ENCODE data around the gene METTL5. TPM values are rescaled to one million over a fixed set of nuclear protein-coding genes. Genes with fewer than 3 reads are reported as not detected.
"Not testable (repeated sequence)": the region's sequence is repeated elsewhere in the genome, so short reads cannot be mapped to it uniquely, and the experiment has no call there.

METTL5 gene
- polyA plus RNA-seq, 3 donors, result 48.4 to 53.1 (median 51.9) TPM

DNA sequence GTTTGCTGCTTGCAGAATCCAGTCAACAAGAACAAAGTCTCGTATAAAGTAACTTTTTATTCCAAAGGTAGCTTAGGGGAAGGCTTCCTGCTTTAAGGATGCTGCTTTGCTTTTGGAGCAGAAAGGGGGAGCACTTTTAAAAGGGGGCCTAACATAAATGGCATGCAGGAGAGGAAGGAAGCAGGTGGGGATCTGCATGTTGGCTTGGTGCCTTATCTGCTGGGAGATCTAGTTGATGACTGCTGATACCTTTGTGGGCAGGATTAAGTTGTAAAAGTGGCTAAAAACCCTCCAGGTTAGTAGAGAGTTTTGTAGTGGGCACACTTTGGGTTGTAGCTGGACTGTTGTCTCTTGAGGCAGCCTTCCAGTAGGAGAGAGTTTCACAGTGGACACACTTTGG is 25.0 kb upstream of the METTL5 start:
- DNase-seq (ENCODE audit: extremely low read depth in 1 of 11, low read depth in 9 of 11, low spot score in 4 of 11), result no peak

GRCh38 chr2:169848959-169849693 is 24.4 kb upstream of the METTL5 start:
- DNase-seq (ENCODE audit: extremely low read depth in 1 of 11, low read depth in 9 of 11, low spot score in 4 of 11), result not testable (repeated sequence)

- no peak for DNase-seq (ENCODE audit: extremely low read depth in 1 of 11, low read depth in 9 of 11, low spot score in 4 of 11)
Measured at GRCh38 chr2:169845016-169845415, 20.3 kb upstream of the METTL5 start.

DNA sequence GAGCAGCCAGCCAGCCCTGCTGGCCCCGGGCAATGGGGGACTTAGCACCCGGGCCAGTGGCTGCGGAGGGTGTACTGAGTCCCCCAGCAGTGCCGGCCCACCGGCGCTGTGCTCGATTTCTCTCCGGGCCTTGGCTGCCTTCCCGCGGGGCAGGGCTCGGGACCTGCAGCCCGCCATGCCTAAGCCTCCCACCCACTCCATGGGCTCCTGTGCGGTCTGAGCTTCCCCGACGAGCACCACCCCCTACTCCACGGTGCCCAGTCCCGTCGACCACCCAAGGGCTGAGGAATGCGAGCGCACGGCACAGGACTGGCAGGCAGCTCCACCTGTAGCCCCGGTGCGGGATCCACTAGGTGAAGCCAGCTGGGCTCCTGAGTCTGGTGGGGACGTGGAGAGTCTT is 16.9 kb upstream of the METTL5 start:
- not testable (repeated sequence) for DNase-seq (ENCODE audit: extremely low read depth in 1 of 11, low read depth in 9 of 11, low spot score in 4 of 11)

- DNase-seq (ENCODE audit: extremely low read depth in 1 of 11, low read depth in 9 of 11, low spot score in 4 of 11), result no peak
Measured at GRCh38 chr2:169840747-169841142, 16.0 kb upstream of the METTL5 start.

DNA sequence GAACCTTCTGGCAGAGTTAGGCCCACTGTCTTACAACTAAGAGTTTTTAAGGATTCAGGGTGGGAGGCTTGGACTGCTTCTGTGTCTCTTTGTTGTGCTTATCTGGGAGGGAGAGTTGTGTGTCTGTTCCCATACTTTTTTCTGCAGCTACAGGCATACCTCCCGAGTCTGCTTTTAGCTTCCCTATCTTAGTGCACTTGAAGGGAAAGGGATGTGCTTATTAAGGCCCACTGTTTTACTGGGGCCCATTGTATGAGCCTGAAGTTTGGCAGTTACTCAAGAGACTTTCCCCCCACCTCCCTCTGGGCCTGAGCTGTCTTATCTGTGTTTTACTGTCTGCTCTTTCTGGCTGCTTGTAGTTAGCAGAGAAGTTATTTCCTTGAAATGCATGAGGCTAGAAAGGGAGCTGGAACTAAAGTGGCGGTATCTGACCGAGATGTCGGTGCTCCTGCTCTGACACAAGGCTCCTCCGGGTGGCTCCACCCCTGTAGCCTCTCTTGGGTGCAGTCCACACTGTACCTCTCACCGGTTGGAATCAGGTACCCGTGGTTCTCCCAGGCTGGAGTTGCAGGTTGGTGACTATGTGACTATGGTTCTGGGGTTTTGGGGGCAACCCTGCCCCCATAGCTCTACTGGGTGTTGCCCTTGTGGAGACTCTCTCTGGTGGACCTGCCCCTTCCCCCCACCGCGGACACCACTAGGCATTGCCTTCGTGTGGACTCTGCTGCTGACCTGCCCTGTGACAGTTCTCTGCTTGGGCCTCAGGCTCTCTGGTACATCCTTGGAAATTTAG is 15.4 kb upstream of the METTL5 start:
- peak in 1 of 11 donors; percentile 13 for DNase-seq (ENCODE audit: extremely low read depth in 1 of 11, low read depth in 9 of 11, low spot score in 4 of 11)

- DNase-seq (ENCODE audit: extremely low read depth in 1 of 11, low read depth in 9 of 11, low spot score in 4 of 11), result no peak
Measured at GRCh38 chr2:169838743-169839489, 14.2 kb upstream of the METTL5 start.

DNA sequence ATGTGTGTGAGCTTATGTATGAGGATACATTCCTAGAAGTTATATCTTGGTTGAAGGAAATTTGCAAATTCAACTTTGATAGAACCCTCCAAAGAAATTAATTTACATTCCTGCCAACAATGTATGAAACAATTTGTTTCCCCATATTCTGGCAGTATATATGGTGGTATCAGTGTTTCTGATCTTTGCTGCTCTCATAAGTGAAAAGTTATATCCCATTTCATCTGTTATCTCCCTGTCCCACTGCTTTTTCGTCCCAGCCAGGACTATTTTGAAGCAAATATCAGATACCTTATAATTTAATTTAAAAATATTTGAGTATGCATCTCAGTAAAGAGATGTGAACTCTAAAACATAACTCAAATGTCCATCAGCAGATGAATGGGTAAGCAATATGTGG is 9.7 kb upstream of the METTL5 start:
- no peak for DNase-seq (ENCODE audit: extremely low read depth in 1 of 11, low read depth in 9 of 11, low spot score in 4 of 11)

DNA sequence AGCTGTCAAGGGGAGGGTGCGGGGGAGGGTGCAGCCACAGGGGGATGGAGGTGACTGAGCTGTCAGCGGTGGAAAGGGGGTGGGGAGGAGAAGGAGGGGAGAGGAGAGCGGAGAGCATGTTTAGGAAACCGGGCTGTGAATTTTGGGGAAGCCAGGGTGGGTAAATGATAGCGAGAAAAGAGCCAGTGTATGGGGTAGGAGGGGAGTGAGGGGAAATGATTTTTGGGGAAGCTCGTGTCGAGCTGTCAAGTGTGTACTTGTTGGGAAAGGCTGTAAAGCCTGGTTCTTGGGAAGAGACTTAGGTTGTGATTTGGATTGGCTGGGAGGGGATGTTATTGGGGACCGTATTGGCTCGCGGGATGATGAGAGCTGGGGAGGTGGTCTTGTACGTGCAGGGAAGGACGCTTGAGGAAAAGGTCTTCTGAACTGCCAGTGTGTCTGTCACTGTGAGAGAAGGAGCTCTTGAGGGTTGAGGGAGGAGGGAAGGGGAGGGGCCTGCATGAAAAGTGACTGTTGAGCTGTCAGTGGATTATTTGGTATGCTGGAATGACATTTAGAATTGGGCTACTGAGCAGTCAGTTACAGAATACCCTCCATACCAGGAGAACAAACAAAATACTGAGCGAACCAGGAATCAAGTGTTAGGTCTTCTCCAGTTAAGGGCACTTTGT is 3.6 kb upstream of the METTL5 start:
- DNase-seq (ENCODE audit: extremely low read depth in 1 of 11, low read depth in 9 of 11, low spot score in 4 of 11), result peak in 5 of 11 donors; percentile 13 to 31 (median 23)

- peak; percentile 78 to 92 (median 89) for DNase-seq (ENCODE audit: extremely low read depth in 1 of 11, low read depth in 9 of 11, low spot score in 4 of 11)
Measured at GRCh38 chr2:169827272-169828140, 2.8 kb upstream of the METTL5 start, which contains the start of gene UBR3. Gene UBR3 (plus strand): TSS chr2:169827454. CDS start chr2:169827508, 54 bp downstream.

- peak in 1 of 11 donors; percentile 5 for DNase-seq (ENCODE audit: extremely low read depth in 1 of 11, low read depth in 9 of 11, low spot score in 4 of 11)
Measured at GRCh38 chr2:169823996-169824372, 721 bp downstream of the METTL5 start.

- no peak for DNase-seq (ENCODE audit: extremely low read depth in 1 of 11, low read depth in 9 of 11, low spot score in 4 of 11)
Measured at GRCh38 chr2:169822785-169823392, 1.8 kb downstream of the METTL5 start.

GRCh38 chr2:169822036-169822435 is 2.7 kb downstream of the METTL5 start:
- DNase-seq (ENCODE audit: extremely low read depth in 1 of 11, low read depth in 9 of 11, low spot score in 4 of 11), result no peak

DNA sequence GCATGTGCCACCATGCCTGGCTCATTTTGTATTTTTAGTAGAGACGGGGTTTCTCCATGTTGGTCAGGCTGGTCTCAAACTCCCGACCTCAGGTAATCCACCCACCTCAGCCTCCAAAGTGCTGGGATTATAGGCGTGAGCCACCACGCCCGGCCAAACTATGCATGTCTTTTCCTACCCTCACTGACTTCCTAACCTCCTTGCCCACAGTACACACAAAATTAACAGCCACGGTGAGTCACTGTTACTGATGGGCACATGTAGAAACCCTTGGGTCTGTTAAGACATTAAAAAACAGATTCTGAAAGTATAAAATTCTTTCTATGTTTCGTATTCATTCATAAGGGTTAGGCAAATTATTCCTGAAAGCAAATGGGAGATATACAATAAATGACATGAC is 4.6 kb downstream of the METTL5 start:
- not testable (repeated sequence) for DNase-seq (ENCODE audit: extremely low read depth in 1 of 11, low read depth in 9 of 11, low spot score in 4 of 11)

GRCh38 chr2:169819106-169819505 is 5.6 kb downstream of the METTL5 start:
- DNase-seq (ENCODE audit: extremely low read depth in 1 of 11, low read depth in 9 of 11, low spot score in 4 of 11), result no peak

DNA sequence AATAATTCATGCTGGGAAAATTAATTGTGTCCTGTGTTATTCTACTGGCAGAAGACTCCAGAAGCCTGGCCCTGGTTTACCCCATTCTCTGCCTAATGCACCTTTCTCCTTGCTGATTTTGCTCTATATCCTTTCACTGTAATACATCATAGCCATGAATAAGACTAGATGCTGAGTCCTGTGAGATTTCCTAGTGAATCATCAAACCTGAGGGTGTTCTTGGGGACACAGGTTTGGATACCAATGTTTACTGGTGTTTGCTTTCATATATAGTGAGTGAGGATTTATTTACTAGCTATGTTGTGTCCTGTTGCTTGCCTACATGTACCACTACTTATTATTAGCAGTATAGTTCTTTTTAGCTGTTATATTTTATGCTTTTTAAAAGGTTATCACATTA is 6.5 kb downstream of the METTL5 start:
- DNase-seq (ENCODE audit: extremely low read depth in 1 of 11, low read depth in 9 of 11, low spot score in 4 of 11), result no peak

GRCh38 chr2:169817369-169817768 is 7.3 kb downstream of the METTL5 start:
- DNase-seq (ENCODE audit: extremely low read depth in 1 of 11, low read depth in 9 of 11, low spot score in 4 of 11), result not testable (repeated sequence)

DNA sequence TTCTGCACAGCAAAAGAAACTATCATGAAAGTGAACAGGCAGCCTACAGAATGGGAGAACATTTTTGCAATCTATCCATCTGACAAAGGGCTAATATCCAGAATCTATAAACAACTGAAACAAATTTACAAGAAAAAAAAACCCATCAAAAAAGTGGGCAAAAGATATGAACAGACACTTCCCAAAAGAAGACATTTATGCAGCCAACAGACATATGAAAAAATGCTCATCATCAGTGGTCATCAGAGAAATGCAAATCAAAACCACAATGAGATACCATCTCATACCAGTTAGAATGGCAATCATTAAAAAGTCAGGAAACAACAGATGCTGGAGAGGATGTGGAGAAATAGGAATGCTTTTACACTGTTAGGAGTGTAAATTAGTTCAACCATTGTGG is 7.7 kb downstream of the METTL5 start:
- DNase-seq (ENCODE audit: extremely low read depth in 1 of 11, low read depth in 9 of 11, low spot score in 4 of 11), result not testable (repeated sequence)

All from renal cortex interstitium (tissue), 11 donors.